ENCODE measurements around the gene TUT4. TPM values are rescaled to one million over a fixed set of nuclear protein-coding genes. Genes with fewer than 3 reads are reported as not detected.

Gene TUT4
- total and polyA plus RNA-seq, 2 experiments from 2014 or later, result 69.9 to 116 TPM

- Histone ChIP-seq H3K4me3 (no peak overlapping the region), H4K20me1 (replicated peaks; ENCODE audit: insufficient read depth) (peaks cover 6% of the 10 kb centered on the region; the same call in 1 of the 2 replicates), H2AFZ (no peak overlapping the region), H3K4me2 (no peak overlapping the region), H3K79me2 (replicated peaks; ENCODE audit: insufficient read depth) (peaks cover 90% of the 10 kb centered on the region), H3K36me3 (ENCODE audit: insufficient read depth) (no peaks in the 10 kb centered on the region), H3K9me2 (ENCODE audit: insufficient read depth) (no peaks in the 10 kb centered on the region), H3K27ac (ENCODE audit: low read depth) (no peak overlapping the region), H3K27me3 (ENCODE audit: insufficient read depth) (no peaks in the 10 kb centered on the region), H3K4me1 (ENCODE audit: insufficient read depth) (no peaks in the 10 kb centered on the region), H3F3A (replicated peaks; ENCODE audit: low read depth) (no peaks in the 10 kb centered on the region)
- TF ChIP-seq NANOG (IDR thresholded peaks at IDR 0.05; ENCODE audit: borderline replicate concordance), result no peak
- TF ChIP-seq ZNF114 (CRISPR knock-in tag; IDR thresholded peaks at IDR 0.05), result no peak
- TF ChIP-seq CTCF (conservative IDR thresholded peaks at IDR 0.05; ENCODE audit: low read depth in 2 of 2), result no peak
- TF ChIP-seq REST (IDR thresholded peaks at IDR 0.05; ENCODE audit: unreplicated experiment), result no peak
- no peaks in the 10 kb centered on the region for H3K27me3 Mint-ChIP-seq (ENCODE audit: insufficient read depth, low read depth, poor library complexity)
- H3K4me1 Mint-ChIP-seq, result no peaks in the 10 kb centered on the region; the same call in 2 of the 3 replicates
- H3K4me3 Mint-ChIP-seq, result no peak overlapping the region
- peaks cover 13% of the 10 kb centered on the region; the same call in 2 of the 3 replicates for H3K36me3 Mint-ChIP-seq (ENCODE audit: low read depth)
- ATAC-seq (no peak), DNase-seq (ENCODE audit: low spot score) (no peak)
- H3K9me3 Mint-ChIP-seq, result peaks cover 10% of the 10 kb centered on the region
- no peak overlapping the region for H3K27ac Mint-ChIP-seq
Observed at GRCh38 chr1:52531249-52531872, 21.5 kb downstream of the TUT4 start.

- Mint-ChIP-seq H3K4me3 (no peak overlapping the region), H3K36me3 (ENCODE audit: low read depth) (peaks cover 15% of the 10 kb centered on the region; the same call in 2 of the 3 replicates), H3K27me3 (ENCODE audit: insufficient read depth, low read depth, poor library complexity) (no peaks in the 10 kb centered on the region), H3K4me1 (no peaks in the 10 kb centered on the region; the same call in 2 of the 3 replicates), H3K27ac (no peak overlapping the region), H3K9me3 (peaks cover 5% of the 10 kb centered on the region)
- no peaks in the 10 kb centered on the region for H3F3A ChIP-seq (replicated peaks; ENCODE audit: low read depth)
- peaks cover 83% of the 10 kb centered on the region for H3K79me2 ChIP-seq (replicated peaks; ENCODE audit: insufficient read depth)
- H2AFZ ChIP-seq, result no peak overlapping the region
- H3K4me2 ChIP-seq, result no peak overlapping the region
- H3K27me3 ChIP-seq (ENCODE audit: insufficient read depth), result no peaks in the 10 kb centered on the region
- no peaks in the 10 kb centered on the region for H3K9me2 ChIP-seq (ENCODE audit: insufficient read depth)
- H3K27ac ChIP-seq (ENCODE audit: low read depth), result no peak overlapping the region
- H4K20me1 ChIP-seq (replicated peaks; ENCODE audit: insufficient read depth), result peaks cover 5% of the 10 kb centered on the region; the same call in 1 of the 2 replicates
- DNase-seq (ENCODE audit: low spot score) (no peak), ATAC-seq (no peak)
- H3K4me1 ChIP-seq (ENCODE audit: insufficient read depth), result no peaks in the 10 kb centered on the region
- H3K36me3 ChIP-seq (ENCODE audit: insufficient read depth), result no peaks in the 10 kb centered on the region
- no peak overlapping the region for H3K4me3 ChIP-seq
- TF ChIP-seq ZNF114 (CRISPR knock-in tag; IDR thresholded peaks at IDR 0.05) (no peak), STAT1 (IDR thresholded peaks at IDR 0.05; ENCODE audit: unreplicated experiment) (no peak), NANOG (IDR thresholded peaks at IDR 0.05; ENCODE audit: borderline replicate concordance) (no peak), EZH2 (IDR thresholded peaks at IDR 0.05; ENCODE audit: low read depth, unreplicated experiment) (no peak), ZNF331 (CRISPR knock-in tag; IDR thresholded peaks at IDR 0.05; ENCODE audit: low read depth) (no peak), CREB1 (CRISPR knock-in tag; IDR thresholded peaks at IDR 0.05; ENCODE audit: low read depth) (no peak), ZNF462 (CRISPR knock-in tag; IDR thresholded peaks at IDR 0.05) (no peak)
Observed at GRCh38 chr1:52530563-52531144, 22.2 kb downstream of the TUT4 start.

Data from GM23338 (cell line).